GM21447 (cell line): ENCODE data around the gene CDX2.
"Not testable (repeated sequence)": the region's sequence is repeated elsewhere in the genome, so short reads cannot be mapped to it uniquely, and the experiment has no call there.

Experiments
- ATAC-seq: cut with Tn5 transposase; IDR thresholded peaks from one replicate; pipeline ENCODE4 v1.9.1; 2021; ENCODE audit not compliant: unreplicated experiment

The CDX2 gene, protein sequence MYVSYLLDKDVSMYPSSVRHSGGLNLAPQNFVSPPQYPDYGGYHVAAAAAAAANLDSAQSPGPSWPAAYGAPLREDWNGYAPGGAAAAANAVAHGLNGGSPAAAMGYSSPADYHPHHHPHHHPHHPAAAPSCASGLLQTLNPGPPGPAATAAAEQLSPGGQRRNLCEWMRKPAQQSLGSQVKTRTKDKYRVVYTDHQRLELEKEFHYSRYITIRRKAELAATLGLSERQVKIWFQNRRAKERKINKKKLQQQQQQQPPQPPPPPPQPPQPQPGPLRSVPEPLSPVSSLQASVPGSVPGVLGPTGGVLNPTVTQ

DNA sequence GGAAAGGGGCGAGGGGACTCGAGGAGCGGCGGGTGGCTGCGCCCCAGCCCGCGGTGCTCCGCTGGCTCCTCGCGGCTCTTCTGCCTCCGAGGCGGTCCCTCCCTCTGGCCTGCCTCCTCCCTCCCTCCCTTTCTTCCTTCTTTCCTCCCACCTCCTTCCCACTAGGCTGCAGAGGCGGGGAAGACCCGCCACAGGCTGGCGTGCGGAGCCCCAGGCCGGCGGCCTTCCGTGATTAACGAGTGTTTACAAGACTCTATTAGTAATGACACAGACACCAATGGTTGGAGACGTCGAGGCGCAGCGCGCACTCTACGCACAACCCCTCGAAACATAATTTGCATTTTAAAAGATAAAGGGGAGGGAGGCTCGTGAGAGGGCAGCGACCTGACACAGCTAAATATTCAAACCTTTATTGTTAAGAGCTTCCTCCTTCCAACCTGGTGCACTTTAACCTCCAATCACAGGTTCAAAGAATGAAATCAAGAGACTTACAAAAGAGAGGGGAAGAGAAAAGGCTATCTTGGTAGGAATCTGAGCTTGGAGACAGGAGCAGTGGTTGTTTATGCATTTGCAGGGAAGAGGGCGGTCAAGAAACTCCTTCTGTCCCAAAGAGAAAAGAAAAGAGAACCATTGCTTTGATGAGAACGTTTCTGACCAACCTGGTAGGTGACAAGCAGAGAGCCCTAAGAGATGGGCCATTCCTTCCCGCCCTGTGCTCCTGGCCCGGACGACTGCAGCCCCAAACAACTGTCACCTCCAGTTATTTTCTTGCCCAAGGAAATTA, at the start of gene CDX2:
Gene CDX2, minus strand, starts transcription at position 234 of the 784 bp plus-strand sequence. CDS start 309 bp downstream, outside the sequence.
- ATAC-seq = no peak

GRCh38 chr13:28014301-28014700, 45.2 kb upstream of the CDX2 start:
- no peak for ATAC-seq

DNA sequence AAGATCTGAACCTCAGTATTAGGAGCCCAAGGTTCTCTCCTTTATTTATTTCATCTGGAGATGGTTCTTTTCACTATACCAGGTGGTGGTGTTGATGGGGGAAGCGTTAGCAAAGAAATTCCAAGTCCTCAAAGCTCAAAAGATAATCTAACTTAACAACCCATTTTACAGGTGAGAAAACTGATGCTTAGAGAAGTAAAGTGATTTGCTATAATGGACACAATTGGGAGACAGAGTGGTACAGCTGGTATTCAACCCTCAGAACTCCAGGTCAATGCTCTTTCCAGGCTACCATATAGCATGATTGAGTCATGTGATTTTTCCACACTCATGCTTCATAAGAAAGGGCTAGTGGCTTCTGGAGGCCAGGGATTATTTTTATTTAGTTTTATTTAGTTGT, 44.4 kb upstream of the CDX2 start:
- no peak for ATAC-seq

GRCh38 chr13:28012896-28013295, 43.8 kb upstream of the CDX2 start:
- ATAC-seq = peak; percentile 91

- peak; percentile 2 for ATAC-seq
These were observed 43.3 kb upstream of the CDX2 start for GRCh38 chr13:28012383-28012782.

- ATAC-seq = no peak
These were observed 40.9 kb upstream of the CDX2 start for GRCh38 chr13:28010046-28010445.

DNA sequence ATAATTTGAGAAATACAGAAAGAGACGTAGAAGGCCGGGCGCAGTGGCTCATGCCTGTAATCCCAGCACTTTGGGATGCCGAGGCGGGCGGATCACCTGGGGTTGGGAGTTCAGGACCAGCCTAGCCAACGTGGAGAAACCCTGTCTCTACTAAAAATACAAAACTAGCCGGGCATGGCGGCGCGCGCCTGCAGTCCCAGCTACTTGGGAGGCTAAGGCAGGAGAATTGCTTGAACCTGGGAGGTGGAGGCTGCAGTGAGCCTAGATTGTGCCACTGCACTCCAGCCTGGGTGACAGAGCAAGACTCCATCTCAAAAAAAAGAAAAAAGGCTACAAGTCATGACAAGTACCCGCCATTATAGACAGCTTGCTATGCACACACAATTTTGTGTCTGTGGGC, 35.9 kb upstream of the CDX2 start:
- ATAC-seq = not testable (repeated sequence)

DNA sequence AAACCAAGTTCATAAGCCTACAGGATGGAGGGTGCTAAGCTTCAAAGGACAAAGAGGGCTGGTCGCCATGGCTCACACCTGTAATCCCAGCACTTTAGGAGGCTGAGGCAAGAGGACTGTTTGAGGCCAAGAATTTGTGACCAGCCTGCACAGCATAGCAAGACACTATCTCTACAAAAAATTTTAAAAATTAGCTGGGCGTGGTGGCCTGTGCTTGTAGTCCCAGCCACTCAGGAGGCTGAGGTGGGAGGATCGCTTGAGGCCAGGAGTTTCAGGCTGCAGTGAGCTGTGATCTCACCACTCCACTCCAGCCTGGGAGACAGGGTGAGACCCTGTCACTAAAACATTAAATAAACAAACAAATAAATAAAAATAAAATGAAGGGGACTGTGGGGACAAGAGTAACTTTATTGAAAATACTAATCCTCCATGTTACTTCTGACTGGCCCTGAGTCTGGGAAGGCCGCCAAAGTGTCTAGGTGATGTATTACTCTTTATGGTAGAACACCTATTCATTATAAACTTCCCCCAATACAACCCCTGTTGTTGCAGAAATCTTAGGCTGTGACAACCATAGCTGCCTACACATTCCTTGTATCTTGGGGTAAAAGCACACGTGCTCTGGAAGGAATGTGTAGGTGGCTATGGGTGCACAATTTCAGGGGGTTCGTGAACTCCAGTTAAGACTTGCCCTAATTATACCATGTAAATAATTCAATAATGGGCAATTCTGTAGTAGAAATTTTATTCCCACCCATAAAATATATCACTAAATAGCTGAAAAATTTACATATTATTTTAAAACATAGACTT, 34.0 kb upstream of the CDX2 start:
- no peak for ATAC-seq

GRCh38 chr13:28001837-28002473, 32.8 kb upstream of the CDX2 start:
- no peak for ATAC-seq

- no peak for ATAC-seq
These were observed 31.9 kb upstream of the CDX2 start for GRCh38 chr13:28001049-28001448.

DNA sequence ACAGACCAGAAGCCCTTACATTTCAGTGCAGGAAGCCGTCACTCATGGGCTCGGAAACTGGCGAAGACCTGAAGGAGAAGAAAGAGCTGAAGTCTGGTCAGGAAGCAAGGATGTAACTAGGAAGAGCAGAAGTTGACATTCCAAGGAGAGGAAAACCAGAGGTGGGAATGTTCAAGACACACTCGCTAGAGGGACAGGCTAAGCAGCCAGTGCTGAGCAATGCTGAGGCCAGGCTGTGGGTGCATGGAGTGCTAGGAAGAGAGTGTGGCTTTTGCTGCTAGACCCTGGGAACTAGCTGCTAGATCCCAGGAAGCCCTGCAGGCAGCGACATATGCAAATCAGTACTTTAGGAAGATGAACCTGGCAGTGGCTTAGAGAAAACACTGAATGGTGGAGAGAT, 31.5 kb upstream of the CDX2 start:
- ATAC-seq = no peak

- peak; percentile 77 for ATAC-seq
These were observed 28.9 kb upstream of the CDX2 start for GRCh38 chr13:27997904-27998522.

DNA sequence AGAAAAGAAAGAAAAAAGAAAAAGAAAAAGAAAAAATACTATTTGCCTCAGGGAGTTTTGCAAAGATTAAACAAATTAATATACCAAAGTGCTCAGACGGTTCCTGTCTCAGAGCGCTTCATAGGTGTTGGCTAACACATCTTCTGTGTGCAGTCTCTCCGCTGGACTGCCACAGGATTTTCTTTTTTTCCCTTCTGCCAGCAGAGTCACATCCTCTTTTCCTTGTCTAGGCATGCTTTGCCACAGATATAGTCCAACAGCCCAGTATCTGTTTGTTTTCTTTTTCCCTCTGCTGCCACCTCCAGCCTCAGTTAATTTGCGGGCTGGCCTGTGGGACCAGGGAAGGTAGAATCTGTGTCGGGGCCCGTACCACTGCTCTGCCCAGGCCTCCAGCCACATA, 22.8 kb upstream of the CDX2 start:
- no peak for ATAC-seq

DNA sequence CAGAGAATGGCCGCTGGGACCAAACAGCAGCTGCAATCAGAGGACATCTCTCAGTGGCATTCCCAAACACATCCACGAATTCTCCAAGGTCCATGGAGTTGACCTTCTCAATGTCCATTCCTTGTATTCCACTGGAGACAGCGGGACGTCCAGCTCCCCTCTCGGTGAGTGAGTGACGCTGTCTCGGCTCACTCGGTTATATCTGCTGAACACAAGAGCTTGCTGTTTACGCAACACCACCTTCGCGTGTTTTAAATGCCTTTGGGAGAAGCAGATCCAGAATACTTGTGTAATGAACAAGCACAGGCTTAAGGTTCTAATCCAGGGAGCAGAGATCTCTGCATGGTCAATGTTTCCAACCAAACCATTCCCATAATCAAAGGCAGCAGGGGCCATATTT, 19.4 kb upstream of the CDX2 start, which contains the start of gene URAD:
Gene URAD, minus strand, starts transcription at position 174 of the 400 bp plus-strand sequence. Its CDS starts 56 bp downstream, at position 118.
- no peak for ATAC-seq

- no peak for ATAC-seq
These were observed 16.5 kb upstream of the CDX2 start for GRCh38 chr13:27985600-27985999.

DNA sequence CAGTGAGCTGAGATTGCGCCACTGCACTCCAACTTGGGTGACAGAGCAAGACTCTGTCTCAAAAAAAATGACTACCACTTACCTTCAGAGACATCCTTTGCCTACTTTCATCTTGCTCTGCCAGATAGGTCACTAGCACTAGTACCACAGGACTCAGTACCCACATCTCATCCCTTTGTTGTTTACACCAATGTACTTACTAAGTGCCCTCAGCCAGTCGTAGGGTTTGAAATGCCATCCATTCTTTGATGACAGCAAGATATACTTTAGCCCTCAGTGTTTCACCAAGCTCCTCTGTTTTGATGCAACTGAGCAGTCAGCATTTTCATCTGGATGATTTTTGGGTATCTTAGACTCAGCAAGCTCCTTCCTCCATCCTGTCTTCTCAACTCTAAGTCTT, 13.2 kb upstream of the CDX2 start:
- no peak for ATAC-seq

- no peak for ATAC-seq
These were observed 12.0 kb upstream of the CDX2 start for GRCh38 chr13:27981006-27981708.

- ATAC-seq = no peak
These were observed 11.3 kb upstream of the CDX2 start for GRCh38 chr13:27980280-27980998.

DNA sequence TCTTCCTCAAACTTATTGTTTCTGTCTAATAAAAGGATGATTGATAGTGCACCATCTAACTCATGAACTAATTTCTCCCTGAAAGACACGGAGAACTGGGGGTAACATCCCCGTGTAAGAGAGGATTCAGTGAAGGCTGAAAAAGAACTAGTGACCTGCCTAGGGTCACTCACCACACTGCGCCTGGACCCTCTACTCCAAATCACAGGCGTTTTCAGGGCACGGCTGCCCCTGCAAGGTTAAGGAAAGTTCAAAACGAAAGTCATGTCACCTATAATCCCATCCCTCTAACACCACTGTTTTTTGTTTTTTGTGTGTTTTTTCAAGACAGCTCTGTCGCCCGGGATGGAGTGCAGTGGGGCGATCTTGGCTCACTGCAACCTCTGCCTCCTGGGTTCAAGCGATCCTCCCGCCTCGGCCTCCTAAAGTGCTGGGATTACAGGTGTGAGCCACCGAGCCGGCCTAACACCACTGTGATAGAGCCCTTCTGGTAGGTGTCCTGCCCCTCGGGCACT, 10.7 kb upstream of the CDX2 start:
- ATAC-seq = no peak
